ENCODE measurements around the gene TMCC2.

DNA sequence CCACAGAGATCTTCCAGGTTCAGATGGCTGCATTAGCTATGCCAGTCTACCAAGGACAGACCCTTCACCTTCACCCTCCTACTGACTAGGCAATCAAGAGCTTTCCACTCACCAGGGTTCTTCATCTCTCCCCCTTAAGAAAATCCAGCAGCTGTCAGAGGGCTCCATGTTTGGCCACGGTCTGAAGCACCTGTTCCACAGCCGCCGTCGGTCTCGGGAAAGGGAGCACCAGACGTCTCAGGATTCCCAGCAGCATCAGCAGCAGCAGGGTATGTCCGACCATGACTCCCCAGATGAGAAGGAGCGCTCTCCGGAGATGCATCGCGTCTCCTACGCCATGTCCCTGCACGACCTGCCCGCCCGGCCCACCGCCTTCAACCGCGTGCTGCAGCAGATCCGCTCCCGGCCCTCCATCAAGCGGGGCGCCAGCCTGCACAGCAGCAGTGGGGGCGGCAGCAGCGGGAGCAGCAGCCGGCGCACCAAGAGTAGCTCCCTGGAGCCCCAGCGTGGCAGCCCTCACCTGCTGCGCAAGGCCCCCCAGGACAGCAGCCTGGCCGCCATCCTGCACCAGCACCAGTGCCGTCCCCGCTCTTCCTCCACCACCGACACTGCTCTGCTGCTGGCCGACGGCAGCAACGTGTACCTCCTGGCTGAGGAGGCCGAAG, 13.8 kb downstream of the TMCC2 start:
- no peak for TF ChIP-seq CTCF (conservative IDR thresholded peaks at IDR 0.05; ENCODE audit: low read depth, low read length)
- TF ChIP-seq MAZ (IDR thresholded peaks at IDR 0.05; ENCODE audit: borderline replicate concordance, low read depth, low read length): no peak
- TF ChIP-seq POLR2A (IDR thresholded peaks at IDR 0.05; ENCODE audit: low read depth, low read length): no peak
- TF ChIP-seq RAD21 (IDR thresholded peaks at IDR 0.05; ENCODE audit: low read length): no peak
- TF ChIP-seq USF2 (IDR thresholded peaks at IDR 0.05; ENCODE audit: low read depth, low read length): no peak
- TF ChIP-seq RFX5 (IDR thresholded peaks at IDR 0.05; ENCODE audit: low read depth, low read length): no peak
- TF ChIP-seq RCOR1 (IDR thresholded peaks at IDR 0.05; ENCODE audit: insufficient replicate concordance, low read length): no peak
- TF ChIP-seq FOS (IDR thresholded peaks at IDR 0.05; ENCODE audit: low read depth, low read length): no peak
- TF ChIP-seq CEBPB (IDR thresholded peaks at IDR 0.05; ENCODE audit: low read depth, low read length): no peak
- no peak for TF ChIP-seq BHLHE40 (IDR thresholded peaks at IDR 0.05; ENCODE audit: low read depth, low read length)
- TF ChIP-seq, protein P1, sequence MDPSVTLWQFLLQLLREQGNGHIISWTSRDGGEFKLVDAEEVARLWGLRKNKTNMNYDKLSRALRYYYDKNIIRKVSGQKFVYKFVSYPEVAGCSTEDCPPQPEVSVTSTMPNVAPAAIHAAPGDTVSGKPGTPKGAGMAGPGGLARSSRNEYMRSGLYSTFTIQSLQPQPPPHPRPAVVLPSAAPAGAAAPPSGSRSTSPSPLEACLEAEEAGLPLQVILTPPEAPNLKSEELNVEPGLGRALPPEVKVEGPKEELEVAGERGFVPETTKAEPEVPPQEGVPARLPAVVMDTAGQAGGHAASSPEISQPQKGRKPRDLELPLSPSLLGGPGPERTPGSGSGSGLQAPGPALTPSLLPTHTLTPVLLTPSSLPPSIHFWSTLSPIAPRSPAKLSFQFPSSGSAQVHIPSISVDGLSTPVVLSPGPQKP (IDR thresholded peaks at IDR 0.05; ENCODE audit: borderline replicate concordance, low read depth, low read length): no peak
- no peak for TF ChIP-seq MXI1 (IDR thresholded peaks at IDR 0.05; ENCODE audit: borderline replicate concordance, low read depth, low read length)
- no peak for TF ChIP-seq CHD1 (IDR thresholded peaks at IDR 0.05; ENCODE audit: low read depth, low read length)
